Esophagus squamous epithelium (tissue), 5 donors: ENCODE measurements around the gene ZNF615. TPM values are rescaled to one million over a fixed set of nuclear protein-coding genes. Genes with fewer than 3 reads are reported as not detected.
"Not testable (repeated sequence)": the region's sequence is repeated elsewhere in the genome, so short reads cannot be mapped to it uniquely, and the experiment has no call there.

ENCODE experiments used
- DNase-seq: peaks from one replicate; lab custom pipeline; 2025; lab: John Stamatoyannopoulos, UW
- H3K27ac ChIP-seq, 4 donors: fragments of 200-600 bp; sonication (generic); one replicate each; pipeline ENCODE4 v1.5.1; 2016 to 2019; ENCODE audit warnings: mild to moderate bottlenecking in 1 of 4
- H3K27me3 ChIP-seq, 4 donors: fragments of 200-600 bp; sonication (generic); 1 replicate in 3 of 4; 2 replicates in 1 of 4; pipeline versions ENCODE4 v1.5.1 to v1.6.0; 2017 to 2021; ENCODE audit warnings: antibody characterized with exemption in 1 of 4
- H3K36me3 ChIP-seq, 3 donors: fragments of 200-600 bp; sonication (generic); one replicate each; pipeline ENCODE4 v1.5.1; 2016 to 2019
- H3K4me1 ChIP-seq, 3 donors: fragments of 200-600 bp; sonication (generic); one replicate each; pipeline ENCODE4 v1.5.1; 2017 to 2019
- H3K4me3 ChIP-seq, 4 donors: fragments of 200-600 bp; sonication (generic); 1 replicate in 3 of 4; 2 replicates in 1 of 4; pipeline ENCODE4 v1.5.1; 2016 to 2019; ENCODE audit warnings: mild to moderate bottlenecking in 2 of 4, moderate library complexity in 1 of 4
- H3K9me3 ChIP-seq, 3 donors: fragments of 200-600 bp; sonication (generic); one replicate each; pipeline ENCODE4 v1.5.1; 2016 to 2019
- POLR2A ChIP-seq, 4 donors: fragments of 450-650 bp; IDR thresholded peaks; one replicate each; pipeline ENCODE4 v1.6.1; 2017; ENCODE audit warnings: antibody characterized with exemption in 4 of 4, mild to moderate bottlenecking in 4 of 4, moderate library complexity in 3 of 4
- WGBS, 2 donors: methylation state at CpG; one replicate each; pipeline ENCODE4 v1.1.5; 2018; 5-methylcytosine and 5-hydroxymethylcytosine counted together
- intact Hi-C: fragments of 100-400 bp; cut with DNase I; formaldehyde crosslinking; loops from one replicate; pipeline ENCODE4 v1.15.0; 2022
- total RNA-seq, 4 donors: library from RNA; depleted of rRNA; stranded (reverse); fragments of >200 nt; gene quantifications; one replicate each; pipeline ENCODE4 v1.1.0, GENCODE V29; 2016
- TF ChIP-seq, protein P1 (sequence below), 6 experiments: fragments of 450-650 bp in 4 of 6; fragments of 200-600 bp in 2 of 6; sonication (generic) in 2 of 6; IDR thresholded peaks; one replicate each; pipeline ENCODE4 v1.5.1; 2016 to 2019; ENCODE audit warnings: antibody characterized with exemption in 6 of 6, mild to moderate bottlenecking in 4 of 6, moderate library complexity in 4 of 6
- donor health status: DM: yes; HTN: yes; CAD: no.

ZNF615 gene
- total RNA-seq, 4 donors from 2014 or later: 2.8 to 13.9 (median 5.9) TPM

DNA sequence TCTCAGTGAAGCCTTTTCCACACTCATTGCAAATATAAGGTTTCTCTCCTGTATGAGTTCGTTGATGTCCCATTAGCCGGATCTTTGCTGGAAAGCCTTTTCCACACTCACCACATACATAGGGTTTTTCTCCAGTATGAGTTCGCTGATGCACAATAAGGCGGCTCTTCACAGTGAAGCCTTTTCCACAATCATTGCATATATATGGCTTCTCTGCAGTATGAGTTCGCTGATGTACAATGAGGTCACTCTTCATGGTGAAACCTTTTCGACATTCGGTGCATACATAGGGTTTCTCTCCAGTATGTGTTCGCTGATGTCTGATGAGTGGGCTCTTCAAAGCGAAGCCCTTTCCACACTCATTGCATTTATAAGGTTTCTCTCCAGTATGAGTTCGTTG is 14.6 kb downstream of the ZNF615 start:
- Histone ChIP-seq H3K4me1 (no peaks in the 10 kb centered on the region), H3K27ac (no peak overlapping the region), H3K36me3 (peaks cover 12 to 62% (median 21%) of the 10 kb centered on the region in 3 donors), H3K27me3 (no peaks in the 10 kb centered on the region), H3K9me3 (peaks cover 21 to 94% (median 88%) of the 10 kb centered on the region in 3 donors), H3K4me3 (peak overlapping the region in 1 of 4 donors; percentile 15)
- no peak for DNase-seq
- intact Hi-C loops: no loop called here
- WGBS, 2 donors: 91 to 97% methylated on average over 10 of the region's 10 CpGs
- TF ChIP-seq, protein P1, sequence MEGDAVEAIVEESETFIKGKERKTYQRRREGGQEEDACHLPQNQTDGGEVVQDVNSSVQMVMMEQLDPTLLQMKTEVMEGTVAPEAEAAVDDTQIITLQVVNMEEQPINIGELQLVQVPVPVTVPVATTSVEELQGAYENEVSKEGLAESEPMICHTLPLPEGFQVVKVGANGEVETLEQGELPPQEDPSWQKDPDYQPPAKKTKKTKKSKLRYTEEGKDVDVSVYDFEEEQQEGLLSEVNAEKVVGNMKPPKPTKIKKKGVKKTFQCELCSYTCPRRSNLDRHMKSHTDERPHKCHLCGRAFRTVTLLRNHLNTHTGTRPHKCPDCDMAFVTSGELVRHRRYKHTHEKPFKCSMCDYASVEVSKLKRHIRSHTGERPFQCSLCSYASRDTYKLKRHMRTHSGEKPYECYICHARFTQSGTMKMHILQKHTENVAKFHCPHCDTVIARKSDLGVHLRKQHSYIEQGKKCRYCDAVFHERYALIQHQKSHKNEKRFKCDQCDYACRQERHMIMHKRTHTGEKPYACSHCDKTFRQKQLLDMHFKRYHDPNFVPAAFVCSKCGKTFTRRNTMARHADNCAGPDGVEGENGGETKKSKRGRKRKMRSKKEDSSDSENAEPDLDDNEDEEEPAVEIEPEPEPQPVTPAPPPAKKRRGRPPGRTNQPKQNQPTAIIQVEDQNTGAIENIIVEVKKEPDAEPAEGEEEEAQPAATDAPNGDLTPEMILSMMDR (IDR thresholded peaks at IDR 0.05): no peak
- no peak for TF ChIP-seq POLR2A (IDR thresholded peaks at IDR 0.05)

DNA sequence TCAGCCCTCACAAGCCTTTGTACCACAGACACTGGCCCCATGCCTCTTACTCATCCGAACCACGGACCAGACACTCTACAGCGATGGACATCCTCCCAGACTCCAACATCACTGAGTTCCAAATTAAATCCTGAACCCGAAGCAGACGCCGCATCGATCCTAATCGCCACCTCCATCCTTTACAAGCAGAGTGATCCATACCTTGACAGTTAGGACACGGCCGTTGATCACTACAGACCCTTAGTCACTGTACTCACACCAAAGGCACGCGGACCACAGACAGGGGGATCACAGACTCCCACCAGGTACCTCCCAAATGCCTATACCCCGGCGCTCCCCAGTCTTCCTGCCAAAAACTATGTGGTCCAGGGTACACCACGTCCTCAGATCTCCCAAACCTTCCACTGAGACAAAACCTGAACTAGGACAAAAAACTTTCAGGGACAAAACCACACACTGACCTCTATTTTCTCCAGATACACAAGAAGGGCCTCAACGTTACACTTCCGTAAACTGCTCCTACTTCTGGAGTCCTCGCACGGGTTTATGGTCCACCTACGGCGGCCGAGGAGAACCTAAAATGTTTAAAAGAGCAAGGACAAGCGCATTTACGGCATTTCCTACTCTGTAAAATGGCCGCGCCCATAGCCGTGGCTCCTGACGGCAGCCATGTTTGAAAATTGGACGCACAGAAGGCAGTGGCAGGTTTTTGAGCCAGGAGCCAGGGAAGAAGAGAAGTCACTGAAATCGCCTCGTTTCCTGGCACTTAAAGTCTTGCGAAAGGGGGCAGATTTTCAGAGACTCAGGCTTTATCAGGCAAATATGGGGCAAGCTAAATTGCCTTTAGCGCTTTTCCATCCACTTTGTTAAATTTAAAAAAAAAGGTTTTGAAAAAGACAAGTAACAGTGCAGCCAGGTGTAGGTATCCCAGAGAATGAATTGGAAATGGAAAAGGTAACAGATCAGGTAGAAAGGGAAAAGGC is 21.4 kb downstream of the ZNF615 start, which contains the start of gene ZNF350:
Gene ZNF350, minus strand, starts transcription at position 532 of the 983 bp plus-strand sequence. CDS start 12,480 bp downstream, outside the sequence.
- WGBS, 2 donors: 2 to 3% methylated on average over 31 to 32 of the region's 33 CpGs
- peak; percentile 72 for DNase-seq
- intact Hi-C loops: loop anchor here (10.0 kb wide), 1 partner anchor 62 kb away; the partner anchor contains the start of gene ZNF613
- Histone ChIP-seq H3K36me3 (peaks cover 0 to 36% (median 0%) of the 10 kb centered on the region in 3 donors), H3K27ac (peak within 1 kb of the TSS; percentile 81 to 88 (median 84)), H3K9me3 (peaks cover 4 to 73% (median 33%) of the 10 kb centered on the region in 3 donors), H3K4me3 (peak within 1 kb of the TSS; percentile 71 to 94 (median 80)), H3K4me1 (peaks cover 6 to 21% (median 11%) of the 10 kb centered on the region in 3 donors), H3K27me3 (no peaks in the 10 kb centered on the region)
- TF ChIP-seq, protein P1 (IDR thresholded peaks at IDR 0.05): peak in 1 of 6 experiments; percentile 18
- peak in 1 of 4 donors; percentile 26 for TF ChIP-seq POLR2A (IDR thresholded peaks at IDR 0.05)

DNA sequence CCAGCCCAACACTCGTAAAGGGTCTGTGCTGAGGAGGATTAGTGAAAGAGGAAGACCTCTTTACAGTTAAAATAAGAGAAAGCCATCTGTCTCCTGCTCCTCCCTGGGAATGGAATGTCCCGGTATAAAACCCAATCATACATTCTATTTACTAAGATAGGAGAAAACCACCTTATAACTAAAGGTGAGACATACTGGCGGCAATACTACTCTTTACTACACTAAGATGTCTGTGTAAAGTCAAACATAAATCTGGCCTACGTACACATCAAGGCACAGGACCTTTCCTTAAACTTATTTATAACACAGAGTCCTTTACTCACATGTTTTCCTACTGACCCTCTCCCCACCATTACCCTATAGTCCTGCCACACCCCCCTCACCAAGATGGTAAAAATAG is 24.6 kb downstream of the ZNF615 start:
- intact Hi-C loops: loop anchor here (10.0 kb wide), 1 partner anchor 59 kb away; the partner anchor contains the start of gene ZNF613

DNA sequence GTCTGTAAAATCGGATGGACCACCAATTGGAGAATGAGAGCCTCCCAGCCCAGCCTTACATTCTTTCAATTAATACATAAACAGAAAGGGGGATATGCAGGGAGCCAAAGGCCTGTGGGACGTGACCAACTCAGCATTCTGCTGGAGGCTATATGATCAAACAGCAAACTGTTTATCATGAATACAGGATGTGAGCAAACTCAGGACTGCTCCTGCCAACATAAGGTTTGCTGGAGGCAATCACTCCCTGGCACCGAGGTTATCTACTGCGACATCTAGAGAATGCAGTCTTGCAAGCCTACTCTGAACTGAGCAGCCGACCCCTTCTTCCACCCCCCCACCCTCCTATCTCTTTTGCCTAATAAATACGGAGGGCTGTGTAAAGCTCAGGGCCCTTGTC is 27.1 kb downstream of the ZNF615 start:
- WGBS, 2 donors: 94% methylated on average over 5 to 6 of the region's 6 CpGs
- intact Hi-C loops: loop anchor here (10.0 kb wide), 1 partner anchor 56 kb away; the partner anchor contains the start of gene ZNF613
- H3K4me3 ChIP-seq, H3K27ac ChIP-seq, DNase-seq, H3K27me3 ChIP-seq: not testable (repeated sequence)
- Histone ChIP-seq H3K9me3 (peaks cover 0 to 88% (median 60%) of the 10 kb centered on the region in 3 donors), H3K4me1 (peaks cover 6 to 13% (median 10%) of the 10 kb centered on the region in 3 donors), H3K36me3 (peaks cover 0 to 86% (median 4%) of the 10 kb centered on the region in 3 donors)

More for the DNA sequence above, 24.6 kb downstream of the ZNF615 start:
- peaks cover 6 to 21% (median 11%) of the 10 kb centered on the region in 3 donors for H3K4me1 ChIP-seq
- no peak overlapping the region for H3K27ac ChIP-seq
- H3K27me3 ChIP-seq: no peaks in the 10 kb centered on the region
- TF ChIP-seq, protein P1 (IDR thresholded peaks at IDR 0.05): no peak
- TF ChIP-seq POLR2A (IDR thresholded peaks at IDR 0.05): no peak
- H3K36me3 ChIP-seq: peaks cover 0 to 62% (median 4%) of the 10 kb centered on the region in 3 donors
- H3K4me3 ChIP-seq: no peak overlapping the region
- DNase-seq: no peak
- peaks cover 0 to 77% (median 37%) of the 10 kb centered on the region in 3 donors for H3K9me3 ChIP-seq
- 90 to 95% methylated on average over 4 of the region's 4 CpGs for WGBS, 2 donors

DNA sequence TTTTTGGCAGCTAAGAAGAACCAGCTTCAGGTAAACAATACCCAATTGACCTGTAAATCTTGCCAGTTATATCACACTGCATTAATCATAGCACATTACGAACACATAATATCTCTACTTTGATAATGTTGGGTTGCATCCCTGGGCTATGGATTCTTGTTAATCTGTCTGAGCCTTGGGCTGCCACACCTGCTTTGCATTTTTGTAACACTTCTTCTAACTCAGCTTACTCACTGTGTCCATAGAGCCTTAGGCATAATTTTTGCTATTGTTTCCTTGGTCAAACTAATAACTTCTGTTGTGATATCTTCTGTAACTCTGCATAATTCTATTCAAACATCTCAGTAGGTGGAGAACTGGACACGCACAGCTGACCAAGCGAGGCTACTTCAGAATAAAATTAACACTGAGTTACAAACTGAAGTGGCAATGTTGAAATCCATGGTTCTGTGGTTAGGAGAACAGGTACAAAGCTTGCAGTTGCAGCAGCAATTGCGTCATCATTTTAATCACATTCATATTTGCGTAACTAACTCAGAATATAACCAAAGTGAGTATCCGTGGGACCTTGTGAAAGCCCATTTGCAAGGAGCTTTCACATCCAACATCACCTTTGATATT is 27.8 kb downstream of the ZNF615 start:
- DNase-seq: no peak
- 88 to 89% methylated on average over 6 of the region's 6 CpGs for WGBS, 2 donors
- intact Hi-C loops: loop anchor here (10.0 kb wide), 1 partner anchor 55 kb away; the partner anchor contains the start of gene ZNF613
- Histone ChIP-seq H3K4me1 (peaks cover 0 to 6% (median 3%) of the 10 kb centered on the region in 3 donors), H3K4me3 (no peak overlapping the region), H3K27ac (no peak overlapping the region), H3K27me3 (no peaks in the 10 kb centered on the region), H3K9me3 (peaks cover 0 to 95% (median 67%) of the 10 kb centered on the region in 3 donors), H3K36me3 (peaks cover 0 to 93% (median 4%) of the 10 kb centered on the region in 3 donors)
- TF ChIP-seq, protein P1 (IDR thresholded peaks at IDR 0.05): no peak
- TF ChIP-seq POLR2A (IDR thresholded peaks at IDR 0.05): no peak
